Measurements from ENCODE around the gene CLEC4F. TPM values are rescaled to one million over a fixed set of nuclear protein-coding genes. Genes with fewer than 3 reads are reported as not detected.

Gene CLEC4F
- total RNA-seq, 1 donor from 2014 or later: 0.71 TPM

GRCh38 chr2:70808983-70809958 is 11.1 kb downstream of the CLEC4F start:
- H3K27ac ChIP-seq: no peak overlapping the region
- H3K27me3 ChIP-seq (ENCODE audit: low read depth): peaks cover 6% of the 10 kb centered on the region
- no peak for TF ChIP-seq CTCF (IDR thresholded peaks at IDR 0.05)
- intact Hi-C loops (cut with DNase I): no loop called here
- ATAC-seq: peak in 1 of 2 donors; percentile 39
- H3K9me3 ChIP-seq: no peaks in the 10 kb centered on the region
- no peaks in the 10 kb centered on the region for H3K36me3 ChIP-seq
- H3K4me1 ChIP-seq: no peaks in the 10 kb centered on the region
- H3K4me3 ChIP-seq: no peak overlapping the region
- no peak for DNase-seq

- Histone ChIP-seq H3K27ac (no peak overlapping the region), H3K4me3 (no peak overlapping the region), H3K36me3 (no peaks in the 10 kb centered on the region), H3K4me1 (no peaks in the 10 kb centered on the region), H3K9me3 (no peaks in the 10 kb centered on the region), H3K27me3 (ENCODE audit: low read depth) (no peaks in the 10 kb centered on the region)
- TF ChIP-seq CTCF (IDR thresholded peaks at IDR 0.05): no peak
- no peak for DNase-seq
- no peak for ATAC-seq
- intact Hi-C loops (cut with DNase I): no loop called here
Observed at GRCh38 chr2:70807828-70808118, 12.6 kb downstream of the CLEC4F start.

GRCh38 chr2:70807102-70807827 is 13.1 kb downstream of the CLEC4F start:
- H3K4me3 ChIP-seq: no peak overlapping the region
- H3K27me3 ChIP-seq (ENCODE audit: low read depth): no peaks in the 10 kb centered on the region
- DNase-seq: no peak
- no peak for ATAC-seq
- H3K36me3 ChIP-seq: no peaks in the 10 kb centered on the region
- no peaks in the 10 kb centered on the region for H3K9me3 ChIP-seq
- intact Hi-C loops (cut with DNase I): no loop called here
- no peak for TF ChIP-seq CTCF (IDR thresholded peaks at IDR 0.05)
- H3K4me1 ChIP-seq: no peaks in the 10 kb centered on the region
- no peak overlapping the region for H3K27ac ChIP-seq

- Histone ChIP-seq H3K9me3 (no peaks in the 10 kb centered on the region), H3K27ac (no peak overlapping the region), H3K4me3 (no peak overlapping the region), H3K4me1 (no peaks in the 10 kb centered on the region), H3K27me3 (ENCODE audit: low read depth) (no peaks in the 10 kb centered on the region), H3K36me3 (no peaks in the 10 kb centered on the region)
- no peak for ATAC-seq
- no peak for DNase-seq
- intact Hi-C loops (cut with DNase I): no loop called here
- no peak for TF ChIP-seq CTCF (IDR thresholded peaks at IDR 0.05)
Observed at GRCh38 chr2:70806620-70807019, 13.8 kb downstream of the CLEC4F start.

- Histone ChIP-seq H3K36me3 (no peaks in the 10 kb centered on the region), H3K27me3 (ENCODE audit: low read depth) (no peaks in the 10 kb centered on the region), H3K9me3 (no peaks in the 10 kb centered on the region), H3K4me1 (no peaks in the 10 kb centered on the region), H3K4me3 (no peak overlapping the region), H3K27ac (no peak overlapping the region)
- no peak for TF ChIP-seq CTCF (IDR thresholded peaks at IDR 0.05)
- DNase-seq: no peak
- ATAC-seq: peak; percentile 73 to 74
- intact Hi-C loops (cut with DNase I): no loop called here
Observed at GRCh38 chr2:70806013-70806412, 14.4 kb downstream of the CLEC4F start.
